IPS DF 4.7 (cell line): Measurements from ENCODE around the gene C15orf62.

Source experiments
- DNase-seq: peaks from one replicate; pipeline ENCODE4 v3.0.0-alpha.2; 2013; ENCODE audit warnings: low spot score; ENCODE audit errors: extremely low read depth

C15orf62 gene

GRCh38 chr15:40769274-40770146 lies at the start of gene C15orf62:
C15orf62 (plus strand) TSS chr15:40769980; CDS start chr15:40770496, 516 bp downstream.
- DNase-seq: no peak

- DNase-seq: no peak
Measured at GRCh38 chr15:40721701-40722100, 48.1 kb upstream of the C15orf62 start.

- no peak for DNase-seq
Measured at GRCh38 chr15:40722354-40722753, 47.4 kb upstream of the C15orf62 start.

GRCh38 chr15:40722934-40723333 lies 46.8 kb upstream of the C15orf62 start:
- no peak for DNase-seq

GRCh38 chr15:40723919-40724318 lies 45.9 kb upstream of the C15orf62 start:
- DNase-seq: no peak

GRCh38 chr15:40731034-40731433 lies 38.7 kb upstream of the C15orf62 start:
- DNase-seq: no peak

GRCh38 chr15:40736575-40736974 lies 33.2 kb upstream of the C15orf62 start:
- no peak for DNase-seq

GRCh38 chr15:40737048-40737447 lies 32.7 kb upstream of the C15orf62 start:
- no peak for DNase-seq

GRCh38 chr15:40739047-40739446 lies 30.7 kb upstream of the C15orf62 start:
- no peak for DNase-seq

GRCh38 chr15:40739854-40740253 lies 29.9 kb upstream of the C15orf62 start:
- no peak for DNase-seq

- DNase-seq: no peak
Measured at GRCh38 chr15:40743485-40743901, 26.3 kb upstream of the C15orf62 start.

GRCh38 chr15:40743921-40744814 lies 25.6 kb upstream of the C15orf62 start:
- no peak for DNase-seq

GRCh38 chr15:40744815-40745152 lies 25.0 kb upstream of the C15orf62 start:
- no peak for DNase-seq

- no peak for DNase-seq
Measured at GRCh38 chr15:40746916-40747418, 22.8 kb upstream of the C15orf62 start.

GRCh38 chr15:40747685-40748631 lies 21.8 kb upstream of the C15orf62 start:
- DNase-seq: no peak

GRCh38 chr15:40749151-40749630 lies 20.6 kb upstream of the C15orf62 start:
- no peak for DNase-seq

GRCh38 chr15:40750885-40751284 lies 18.9 kb upstream of the C15orf62 start:
- no peak for DNase-seq

- DNase-seq: no peak
Measured at GRCh38 chr15:40751745-40752144, 18.0 kb upstream of the C15orf62 start.

- no peak for DNase-seq
Measured at GRCh38 chr15:40754574-40754882, 15.3 kb upstream of the C15orf62 start.

GRCh38 chr15:40754883-40755811 lies 14.6 kb upstream of the C15orf62 start, which contains the start of gene RMDN3:
RMDN3 (minus strand) TSS chr15:40755254; CDS start chr15:40754783, 471 bp downstream.
- no peak for DNase-seq
